Vagina (tissue), 2 donors: ENCODE measurements around the gene PROX1.

Source experiments
- POLR2A ChIP-seq, 2 donors: fragments of 450-650 bp; IDR thresholded peaks; one replicate each; pipeline ENCODE4 v1.6.1; 2017; ENCODE audit warnings: antibody characterized with exemption in 2 of 2, mild to moderate bottlenecking in 2 of 2, moderate library complexity in 2 of 2
- TF ChIP-seq, protein P1 (sequence below), 3 experiments: fragments of 450-650 bp in 2 of 3; fragments of 200-600 bp in 1 of 3; sonication (generic) in 1 of 3; IDR thresholded peaks; one replicate each; pipeline ENCODE4 v1.5.1; 2017 to 2019; ENCODE audit warnings: antibody characterized with exemption in 3 of 3, mild to moderate bottlenecking in 2 of 3, moderate library complexity in 2 of 3

DNA sequence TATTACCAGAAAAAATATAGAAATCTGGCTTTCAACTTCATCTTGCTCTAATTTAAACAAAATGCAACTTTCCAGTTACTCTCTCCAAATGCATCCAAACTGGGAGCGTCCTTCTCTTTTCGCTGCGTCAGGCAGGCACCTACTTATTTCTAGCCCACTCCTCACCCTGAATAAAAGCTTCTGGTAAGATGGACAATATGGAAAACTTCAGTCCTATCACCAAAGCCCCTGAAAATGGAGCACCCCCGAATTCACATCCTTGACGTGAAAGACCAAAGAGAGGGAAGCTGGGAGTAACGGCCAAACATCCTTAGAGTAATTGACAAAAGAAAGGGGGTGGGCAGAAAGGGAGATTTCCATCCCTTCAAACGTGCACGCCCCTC is 5.5 kb upstream of the PROX1 start:
- TF ChIP-seq, protein P1, sequence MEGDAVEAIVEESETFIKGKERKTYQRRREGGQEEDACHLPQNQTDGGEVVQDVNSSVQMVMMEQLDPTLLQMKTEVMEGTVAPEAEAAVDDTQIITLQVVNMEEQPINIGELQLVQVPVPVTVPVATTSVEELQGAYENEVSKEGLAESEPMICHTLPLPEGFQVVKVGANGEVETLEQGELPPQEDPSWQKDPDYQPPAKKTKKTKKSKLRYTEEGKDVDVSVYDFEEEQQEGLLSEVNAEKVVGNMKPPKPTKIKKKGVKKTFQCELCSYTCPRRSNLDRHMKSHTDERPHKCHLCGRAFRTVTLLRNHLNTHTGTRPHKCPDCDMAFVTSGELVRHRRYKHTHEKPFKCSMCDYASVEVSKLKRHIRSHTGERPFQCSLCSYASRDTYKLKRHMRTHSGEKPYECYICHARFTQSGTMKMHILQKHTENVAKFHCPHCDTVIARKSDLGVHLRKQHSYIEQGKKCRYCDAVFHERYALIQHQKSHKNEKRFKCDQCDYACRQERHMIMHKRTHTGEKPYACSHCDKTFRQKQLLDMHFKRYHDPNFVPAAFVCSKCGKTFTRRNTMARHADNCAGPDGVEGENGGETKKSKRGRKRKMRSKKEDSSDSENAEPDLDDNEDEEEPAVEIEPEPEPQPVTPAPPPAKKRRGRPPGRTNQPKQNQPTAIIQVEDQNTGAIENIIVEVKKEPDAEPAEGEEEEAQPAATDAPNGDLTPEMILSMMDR (IDR thresholded peaks at IDR 0.05) = no peak
- TF ChIP-seq POLR2A (IDR thresholded peaks at IDR 0.05) = no peak
